GM11168 (cell line): ENCODE measurements around the gene THAP12.

Experiments used
- in situ Hi-C: fragments of 300-500 bp; cut with MboI; formaldehyde crosslinking; loops from one replicate; pipeline ENCODE4 v1.12.0; 2022; ENCODE audit warnings: low sequenced_read_pairs; ENCODE audit not compliant: unreplicated experiment

THAP12 gene

GRCh38 chr11:76313271-76313670, 67.7 kb downstream of the THAP12 start:
- in situ Hi-C loops = loop anchor here (5.0 to 25.0 kb wide), 2 partner anchors 111 to 426 kb away; no protein-coding TSS in a partner anchor

GRCh38 chr11:76310832-76311595, 69.9 kb downstream of the THAP12 start:
- in situ Hi-C loops = loop anchor here (5.0 to 25.0 kb wide), 2 partner anchors 109 to 424 kb away; no protein-coding TSS in a partner anchor

- in situ Hi-C loops = loop anchor here (25.0 kb wide), 1 partner anchor 421 kb away; no protein-coding TSS in a partner anchor
Observed at GRCh38 chr11:76307978-76308747, 72.8 kb downstream of the THAP12 start.

- in situ Hi-C loops = loop anchor here (25.0 kb wide), 1 partner anchor 420 kb away; no protein-coding TSS in a partner anchor
Observed at GRCh38 chr11:76307396-76307795, 73.5 kb downstream of the THAP12 start.

GRCh38 chr11:76303399-76303798, 77.5 kb downstream of the THAP12 start:
- in situ Hi-C loops = loop anchor here (25.0 kb wide), 1 partner anchor 416 kb away; no protein-coding TSS in a partner anchor

- in situ Hi-C loops = loop anchor here (25.0 kb wide), 1 partner anchor 416 kb away; no protein-coding TSS in a partner anchor
Observed at GRCh38 chr11:76302996-76303395, 77.9 kb downstream of the THAP12 start.
